Neuronal stem cell (in vitro differentiated cells): Measurements from ENCODE around the gene KLB.
"Not testable (repeated sequence)": the region's sequence is repeated elsewhere in the genome, so short reads cannot be mapped to it uniquely, and the experiment has no call there.

Experiments
- DNase-seq: peaks from one replicate; pipeline ENCODE4 v3.0.0-alpha.2; 2013; ENCODE audit warnings: low spot score
- H2AFZ ChIP-seq: one replicate; pipeline ENCODE4 v1.6.1; 2013; ENCODE audit warnings: mild to moderate bottlenecking, low read length, inconsistent platforms
- H2AK5ac ChIP-seq: 2 replicates; pipeline ENCODE4 v1.6.1; 2013; ENCODE audit warnings: low read depth, mild to moderate bottlenecking, inconsistent platforms, low read length, moderate library complexity, mixed read lengths
- H2BK120ac ChIP-seq: 2 replicates; pipeline ENCODE4 v1.6.1; 2013; ENCODE audit warnings: low read depth, mild to moderate bottlenecking, inconsistent platforms, low read length, moderate library complexity, mixed read lengths
- H2BK12ac ChIP-seq: one replicate; pipeline ENCODE4 v1.6.1; 2013; ENCODE audit warnings: low read length, inconsistent platforms
- H2BK15ac ChIP-seq: 2 replicates; pipeline ENCODE4 v1.6.1; 2013; ENCODE audit warnings: mild to moderate bottlenecking, low read length, inconsistent platforms, mixed read lengths
- H2BK5ac ChIP-seq: one replicate; pipeline ENCODE4 v1.6.1; 2013; ENCODE audit warnings: inconsistent platforms, mild to moderate bottlenecking, low read length, moderate library complexity
- H3K14ac ChIP-seq: one replicate; pipeline ENCODE4 v1.6.1; 2013; ENCODE audit warnings: low read length, inconsistent platforms
- H3K18ac ChIP-seq: 2 replicates; pipeline ENCODE4 v1.6.1; 2013; ENCODE audit warnings: low read length, inconsistent platforms
- H3K23ac ChIP-seq: 2 replicates; pipeline ENCODE4 v1.6.1; 2013; ENCODE audit warnings: low read depth, mild to moderate bottlenecking, mixed read lengths, low read length, inconsistent platforms; ENCODE audit not compliant: poor library complexity
- H3K27ac ChIP-seq: replicated peaks from 3 replicates; pipeline ENCODE4 v1.5.1; 2013; ENCODE audit warnings: low read length, inconsistent platforms
- H3K27me3 ChIP-seq, 3 experiments: 2 replicates each; pipeline ENCODE4 v1.6.1; 2013; ENCODE audit warnings: low read length in 3 of 3, mild to moderate bottlenecking in 2 of 3, inconsistent platforms in 1 of 3, low read depth in 1 of 3, mixed read lengths in 1 of 3, moderate library complexity in 1 of 3; ENCODE audit not compliant: control insufficient read depth in 3 of 3, insufficient read depth in 3 of 3
- H3K36me3 ChIP-seq, 2 donors: replicated peaks in 1 of 2; 2 replicates each; pipeline ENCODE4 v1.6.1; 2013; ENCODE audit warnings: low read length in 2 of 2; ENCODE audit not compliant: control insufficient read depth in 2 of 2, insufficient read depth in 2 of 2
- H3K4ac ChIP-seq: 2 replicates; pipeline ENCODE4 v1.6.1; 2013; ENCODE audit warnings: inconsistent platforms, mild to moderate bottlenecking, low read length, moderate library complexity
- H3K4me1 ChIP-seq, 2 donors: 1 replicate in 1 of 2; 2 replicates in 1 of 2; pipeline ENCODE4 v1.6.1; 2013; ENCODE audit warnings: low read length in 2 of 2, low read depth in 1 of 2; ENCODE audit not compliant: control insufficient read depth in 2 of 2, insufficient read depth in 1 of 2
- H3K4me2 ChIP-seq: one replicate; pipeline ENCODE4 v1.6.1; 2013; ENCODE audit warnings: mild to moderate bottlenecking, low read length, inconsistent platforms; ENCODE audit not compliant: insufficient read depth, poor library complexity, severe bottlenecking
- H3K4me3 ChIP-seq, 2 donors: 2 replicates each; pipeline ENCODE4 v1.5.1; 2013; ENCODE audit warnings: low read length in 2 of 2, mild to moderate bottlenecking in 2 of 2, inconsistent platforms in 1 of 2, moderate library complexity in 1 of 2
- H3K79me1 ChIP-seq: one replicate; pipeline ENCODE4 v1.6.1; 2013; ENCODE audit warnings: low read depth, mild to moderate bottlenecking, inconsistent platforms, low read length, moderate library complexity
- H3K9ac ChIP-seq: one replicate; pipeline ENCODE4 v1.6.1; 2013; ENCODE audit warnings: mild to moderate bottlenecking, low read depth, low read length, inconsistent platforms; ENCODE audit not compliant: poor library complexity
- H3K9me3 ChIP-seq, 2 donors: replicated peaks in 1 of 2; 2 replicates each; pipeline versions ENCODE3 to v1.6.1; 2013; ENCODE audit warnings: low read length in 2 of 2, mild to moderate bottlenecking in 2 of 2, inconsistent platforms in 1 of 2, low read depth in 1 of 2, mixed read lengths in 1 of 2, moderate library complexity in 1 of 2; ENCODE audit not compliant: control insufficient read depth in 2 of 2, insufficient read depth in 1 of 2
- H4K8ac ChIP-seq: one replicate; pipeline ENCODE4 v1.6.1; 2013; ENCODE audit warnings: low read depth, mild to moderate bottlenecking, inconsistent platforms, low read length, moderate library complexity
- H4K91ac ChIP-seq: one replicate; pipeline ENCODE4 v1.6.1; 2013; ENCODE audit warnings: low read length, low read depth, mild to moderate bottlenecking, inconsistent platforms; ENCODE audit not compliant: poor library complexity
- WGBS, 2 donors: extraction: QIAGEN DNeasy Blood & Tissue Kit; methylation state at CpG; one replicate each; pipeline ENCODE4 v1.1.7; 2013; ENCODE audit warnings: missing lambda C conversion rate in 2 of 2, mixed read lengths in 1 of 2; ENCODE audit not compliant: insufficient read length in 2 of 2, insufficient replicate concordance in 1 of 2; ENCODE audit errors: extremely low coverage in 2 of 2; 5-methylcytosine and 5-hydroxymethylcytosine counted together

KLB gene

DNA sequence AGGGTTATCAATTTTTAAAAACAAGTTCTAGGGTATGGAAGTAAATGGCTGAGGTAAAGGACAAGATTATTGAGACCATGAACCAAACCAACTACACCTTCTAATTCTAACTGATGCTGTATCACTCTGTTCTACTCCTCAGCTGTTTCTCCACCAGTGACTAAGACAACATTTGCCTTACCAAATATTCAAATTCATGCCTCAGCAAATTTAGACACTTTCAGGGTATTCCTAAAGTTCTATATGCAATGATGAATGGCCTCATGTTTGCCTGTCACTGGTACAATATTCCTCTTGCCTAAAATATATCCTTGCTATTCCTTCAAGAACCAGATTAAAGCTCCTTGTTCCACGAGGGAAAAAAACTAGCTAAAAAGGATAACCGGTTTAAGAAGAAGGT, 47.0 kb downstream of the KLB start:
- Histone ChIP-seq H2BK5ac (no peak overlapping the region), H4K8ac (no peak overlapping the region), H3K27me3 (no peaks in the 10 kb centered on the region), H2AK5ac (no peak overlapping the region), H4K91ac (no peak overlapping the region), H3K4me3 (no peak overlapping the region), H3K9me3 (no peaks in the 10 kb centered on the region), H3K14ac (no peak overlapping the region), H3K27ac (no peak overlapping the region), H3K4ac (no peak overlapping the region), H3K4me1 (peaks cover 3 to 12% of the 10 kb centered on the region in 2 donors), H2BK12ac (no peak overlapping the region), H2BK15ac (no peak overlapping the region), H3K36me3 (peaks cover 41 to 85% of the 10 kb centered on the region in 2 donors), H3K23ac (no peak overlapping the region), H2AFZ (no peak overlapping the region), H2BK120ac (no peak overlapping the region), H3K18ac (no peak overlapping the region), H3K4me2 (no peak overlapping the region), H3K79me1 (peaks cover 12% of the 10 kb centered on the region), H3K9ac (no peak overlapping the region)
- no peak for DNase-seq
- WGBS, 2 donors = no CpG with 5 or more reads among the region's 2 CpGs

DNA sequence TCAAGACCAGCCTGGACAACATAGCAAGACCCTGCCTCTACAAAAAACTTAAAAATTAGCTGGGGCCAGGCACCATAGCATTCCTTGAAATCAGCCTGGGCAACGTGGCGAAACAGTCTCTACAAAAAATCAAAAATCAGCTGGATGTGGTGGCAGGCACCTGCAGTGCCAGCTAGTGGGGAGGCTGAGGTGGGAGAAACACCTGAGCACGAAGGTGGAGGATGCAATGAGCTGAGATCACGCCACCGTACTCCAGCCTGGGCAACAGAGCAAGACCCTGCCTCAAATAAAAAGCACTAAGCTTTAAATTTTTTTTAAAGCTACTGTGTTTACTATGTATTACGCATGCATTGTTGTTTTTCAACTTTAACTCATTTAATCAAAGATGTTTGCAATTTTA, 48.8 kb downstream of the KLB start:
- Histone ChIP-seq H2BK15ac (no peak overlapping the region), H3K9me3 (no peaks in the 10 kb centered on the region), H3K14ac (no peak overlapping the region), H4K91ac (no peak overlapping the region), H2BK12ac (no peak overlapping the region), H3K79me1 (peaks cover 12% of the 10 kb centered on the region), H3K27me3 (no peaks in the 10 kb centered on the region), H3K36me3 (peaks cover 41 to 78% of the 10 kb centered on the region in 2 donors), H4K8ac (no peak overlapping the region), H2BK5ac (no peak overlapping the region), H3K4ac (no peak overlapping the region), H2AK5ac (no peak overlapping the region), H3K4me3 (no peak overlapping the region), H2BK120ac (no peak overlapping the region), H3K23ac (no peak overlapping the region), H3K4me1 (peaks cover 3 to 14% of the 10 kb centered on the region in 2 donors), H2AFZ (no peak overlapping the region), H3K18ac (no peak overlapping the region), H3K4me2 (no peak overlapping the region), H3K27ac (no peak overlapping the region), H3K9ac (no peak overlapping the region)
- no CpG with 5 or more reads among the region's 6 CpGs for WGBS, 2 donors
- no peak for DNase-seq

DNA sequence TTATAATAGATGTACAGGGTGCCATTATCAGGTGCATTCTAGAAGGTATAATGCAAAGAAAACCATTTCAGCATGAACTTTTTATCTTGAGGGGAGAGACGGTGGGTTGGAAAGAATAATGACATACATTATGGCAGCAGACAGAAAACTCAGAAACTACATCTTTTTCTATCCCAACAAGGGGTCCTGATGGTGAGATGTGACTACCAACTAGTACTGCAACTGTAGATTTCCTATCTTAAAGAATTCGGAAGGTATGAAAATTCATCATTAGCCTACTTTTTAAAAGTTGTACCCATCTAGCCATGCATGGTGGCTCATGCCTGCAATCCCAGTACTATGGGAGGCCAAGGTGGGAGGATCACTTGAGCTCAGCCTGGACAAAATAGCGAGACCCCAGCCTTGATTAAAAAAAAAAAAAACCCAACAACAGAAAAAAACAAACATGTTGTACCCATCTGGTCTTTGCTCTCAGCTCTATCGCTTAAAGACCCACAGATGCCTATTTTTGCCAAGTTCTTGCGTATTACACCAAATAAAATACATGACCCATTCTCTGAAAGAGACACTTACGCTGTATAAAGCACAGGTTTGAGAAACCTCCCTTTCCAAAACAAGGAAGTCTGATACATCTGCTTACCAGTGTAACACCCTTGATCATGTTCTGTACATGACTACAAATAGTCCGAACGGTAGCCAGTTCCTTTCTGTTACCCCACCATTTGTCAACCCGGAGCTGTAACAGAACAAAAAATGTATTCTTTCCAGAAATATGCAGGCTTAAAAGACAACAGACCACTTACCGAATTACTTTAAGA, 50.4 kb downstream of the KLB start:
- peaks cover 34 to 74% of the 10 kb centered on the region in 2 donors for H3K36me3 ChIP-seq
- no peak overlapping the region for H2AK5ac ChIP-seq
- WGBS, 2 donors = no CpG with 5 or more reads among the region's 10 CpGs
- H2BK12ac ChIP-seq = no peak overlapping the region
- H3K23ac ChIP-seq = no peak overlapping the region
- H3K4ac ChIP-seq = no peak overlapping the region
- H3K4me1 ChIP-seq = peaks cover 3 to 14% of the 10 kb centered on the region in 2 donors
- no peak for DNase-seq
- H3K4me3 ChIP-seq = peak overlapping the region in 1 of 2 donors; percentile 78
- H3K14ac ChIP-seq = no peak overlapping the region
- H3K18ac ChIP-seq = no peak overlapping the region
- H4K91ac ChIP-seq = no peak overlapping the region
- H3K4me2 ChIP-seq = no peak overlapping the region
- peaks cover 12% of the 10 kb centered on the region for H3K79me1 ChIP-seq
- no peaks in the 10 kb centered on the region for H3K27me3 ChIP-seq
- H4K8ac ChIP-seq = no peak overlapping the region
- H2BK15ac ChIP-seq = no peak overlapping the region
- no peak overlapping the region for H2AFZ ChIP-seq
- no peak overlapping the region for H3K9ac ChIP-seq
- no peak overlapping the region for H3K27ac ChIP-seq
- no peak overlapping the region for H2BK120ac ChIP-seq
- H3K9me3 ChIP-seq = no peaks in the 10 kb centered on the region
- no peak overlapping the region for H2BK5ac ChIP-seq

DNA sequence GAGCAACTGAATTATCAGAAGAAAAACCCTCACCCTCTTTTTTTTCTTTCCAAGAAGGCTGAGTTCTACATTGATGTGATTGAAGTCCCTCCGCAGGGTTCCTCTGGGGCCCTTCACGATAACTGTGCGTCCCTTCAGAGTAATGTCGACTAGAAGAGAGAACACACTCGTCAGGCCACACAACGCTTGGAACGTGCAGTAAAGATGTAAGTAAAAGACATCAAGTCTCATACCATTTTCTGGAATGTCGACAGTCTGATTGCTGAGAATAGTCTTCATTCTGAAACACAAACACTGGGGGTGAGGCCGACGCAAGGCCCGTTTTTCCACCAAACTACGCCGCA, 51.4 kb downstream of the KLB start:
- not testable (repeated sequence) for H2BK12ac ChIP-seq, H4K91ac ChIP-seq, H4K8ac ChIP-seq, H2BK15ac ChIP-seq, DNase-seq, H2BK120ac ChIP-seq, H3K9me3 ChIP-seq, H3K27me3 ChIP-seq
- Histone ChIP-seq H3K9ac (peak overlapping the region; percentile 71), H3K79me1 (peaks cover 12% of the 10 kb centered on the region), H3K36me3 (peaks cover 28 to 74% of the 10 kb centered on the region in 2 donors), H3K27ac (peak overlapping the region; percentile 92), H2AK5ac (peak overlapping the region; percentile 97), H3K14ac (peak overlapping the region; percentile 82), H3K4me2 (peak overlapping the region; percentile 80), H3K18ac (peak overlapping the region; percentile 98), H2AFZ (peak overlapping the region; percentile 83), H3K4me3 (peak overlapping the region; percentile 78 to 86), H2BK5ac (peak overlapping the region; percentile 94), H3K4ac (peak overlapping the region; percentile 93), H3K23ac (peak overlapping the region; percentile 94), H3K4me1 (peaks cover 3 to 14% of the 10 kb centered on the region in 2 donors)
- WGBS, 2 donors = no CpG with 5 or more reads among the region's 13 CpGs
